HG02970 (cell line): Measurements from ENCODE around the gene OXSR1.
"Not testable (repeated sequence)": the region's sequence is repeated elsewhere in the genome, so short reads cannot be mapped to it uniquely, and the experiment has no call there.

Experiments
- ATAC-seq: cut with Tn5 transposase; IDR thresholded peaks from one replicate; pipeline ENCODE4 v1.9.1; 2021; ENCODE audit warnings: mild to moderate bottlenecking, moderate library complexity, moderate number of reproducible peaks; ENCODE audit not compliant: unreplicated experiment, low FRiP score

Gene OXSR1

DNA sequence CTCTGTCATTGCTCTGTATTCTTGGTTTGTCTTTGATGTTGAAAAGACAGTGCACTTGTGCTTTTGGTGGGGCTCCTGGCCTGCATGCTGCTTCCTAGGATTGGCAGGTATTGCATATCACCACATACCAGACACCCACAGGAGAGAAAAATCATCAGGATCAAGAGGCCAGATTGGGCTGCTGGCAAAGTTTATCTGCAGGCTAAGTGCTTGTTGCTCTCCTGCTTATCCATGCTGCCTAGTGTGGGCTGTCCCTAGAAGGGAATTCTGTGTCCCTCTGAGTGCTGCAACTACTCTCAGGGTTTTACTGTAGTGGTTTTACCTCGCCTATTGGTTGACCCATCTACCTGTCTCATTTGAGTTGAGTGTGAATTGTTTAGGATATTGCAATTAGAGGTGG lies 99.4 kb downstream of the OXSR1 start:
- no peak for ATAC-seq

DNA sequence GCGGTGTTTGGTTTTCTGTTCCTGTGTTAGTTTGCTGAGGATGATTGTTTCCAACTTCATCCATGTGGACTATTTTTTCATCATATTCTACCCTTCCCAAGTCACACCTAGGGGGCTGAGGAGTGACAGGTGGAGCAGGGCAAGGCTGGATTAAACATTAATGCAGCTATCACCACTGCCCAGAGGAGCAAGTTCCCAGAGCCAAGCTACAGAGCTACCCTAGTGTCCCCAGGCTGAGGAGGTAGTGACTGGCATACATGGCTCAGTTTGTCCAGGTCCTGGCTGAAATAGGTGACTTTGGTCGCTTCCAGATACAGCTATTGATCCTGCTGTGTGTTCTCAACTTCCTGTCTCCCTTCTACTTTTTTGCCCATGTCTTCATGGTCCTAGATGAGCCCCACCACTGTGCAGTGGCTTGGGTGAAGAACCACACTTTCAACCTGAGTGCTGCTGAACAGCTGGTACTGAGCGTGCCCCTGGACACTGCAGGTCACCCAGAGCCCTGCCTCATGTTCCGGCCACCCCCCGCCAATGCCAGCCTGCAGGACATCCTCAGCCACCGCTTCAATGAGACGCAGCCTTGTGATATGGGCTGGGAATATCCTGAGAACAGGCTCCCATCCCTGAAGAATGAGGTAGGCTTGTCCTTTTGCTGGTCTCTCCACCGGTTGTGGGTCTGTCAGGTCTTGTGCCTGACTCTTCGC lies 100.4 kb downstream of the OXSR1 start, which contains the start of gene SLC22A13:
Gene SLC22A13, plus strand, starts transcription at position 209 of the 704 bp plus-strand sequence. Its CDS starts 49 bp downstream, at position 258.
- no peak for ATAC-seq

DNA sequence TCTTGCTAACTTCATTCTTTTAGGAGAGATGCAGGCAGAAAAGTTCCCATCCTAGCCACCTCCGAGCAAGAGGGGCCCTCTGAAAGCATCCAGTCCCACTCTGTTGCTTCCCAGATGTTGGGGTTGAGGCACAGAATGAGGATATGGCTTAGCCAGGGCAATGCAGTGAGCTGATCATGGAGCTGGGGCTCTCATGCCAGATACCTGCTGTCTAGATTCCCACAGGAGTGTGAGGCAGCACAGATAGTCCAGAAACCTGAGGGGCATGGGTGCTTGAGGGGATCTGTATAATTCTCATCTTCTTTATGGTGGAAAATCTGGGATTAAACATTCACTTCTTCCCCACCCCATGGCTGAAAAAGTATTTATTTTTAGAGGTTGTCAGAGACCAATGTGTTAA lies 101.5 kb downstream of the OXSR1 start:
- ATAC-seq, result no peak

DNA sequence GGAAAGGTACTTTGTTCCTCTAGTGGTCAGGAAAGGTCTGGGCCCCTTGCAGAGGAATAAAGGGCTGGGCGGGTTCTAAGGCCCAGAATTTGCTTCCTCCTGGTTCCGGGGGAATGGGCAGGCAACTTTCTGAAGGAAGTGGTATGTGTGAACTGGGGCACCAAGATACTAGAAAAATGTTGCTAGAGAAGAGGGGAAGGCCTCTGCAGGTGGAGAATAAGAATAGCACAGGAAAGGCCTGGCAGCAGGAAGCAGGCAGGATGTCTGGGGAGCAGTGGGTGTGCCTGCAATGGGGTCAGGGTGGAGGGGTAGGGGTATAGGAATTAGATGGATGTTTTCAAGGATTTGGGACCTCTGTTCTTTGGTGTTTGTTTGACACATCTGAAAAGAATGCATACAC lies 102.3 kb downstream of the OXSR1 start:
- ATAC-seq, result no peak

- ATAC-seq, result no peak
These were observed 102.8 kb downstream of the OXSR1 start for GRCh38 chr3:38268087-38268486.

GRCh38 chr3:38268522-38268921 lies 103.2 kb downstream of the OXSR1 start:
- no peak for ATAC-seq

- no peak for ATAC-seq
These were observed 105.3 kb downstream of the OXSR1 start for GRCh38 chr3:38270606-38271005.

DNA sequence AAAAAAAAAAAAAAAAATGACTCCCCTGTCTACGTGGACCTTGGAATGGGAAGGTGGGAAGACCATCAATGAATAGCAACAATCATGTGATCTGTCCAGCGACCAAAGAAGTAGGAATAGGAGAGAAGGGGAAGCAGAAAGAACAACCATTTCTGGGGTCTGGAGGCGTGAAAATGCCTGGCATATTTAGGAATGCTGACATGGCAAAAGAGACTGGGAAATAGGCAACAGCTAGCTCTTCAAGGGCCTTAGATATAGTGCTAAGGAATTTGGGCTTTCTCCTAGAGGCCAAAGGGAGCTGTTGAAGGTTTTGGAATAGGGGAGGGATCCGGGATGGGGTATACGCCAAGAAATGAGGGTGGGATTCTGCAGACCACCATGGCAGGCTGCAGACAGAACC lies 106.2 kb downstream of the OXSR1 start:
- no peak for ATAC-seq

GRCh38 chr3:38274864-38275649 lies 109.7 kb downstream of the OXSR1 start:
- ATAC-seq, result no peak

- no peak for ATAC-seq
These were observed 110.3 kb downstream of the OXSR1 start for GRCh38 chr3:38275658-38276057.

DNA sequence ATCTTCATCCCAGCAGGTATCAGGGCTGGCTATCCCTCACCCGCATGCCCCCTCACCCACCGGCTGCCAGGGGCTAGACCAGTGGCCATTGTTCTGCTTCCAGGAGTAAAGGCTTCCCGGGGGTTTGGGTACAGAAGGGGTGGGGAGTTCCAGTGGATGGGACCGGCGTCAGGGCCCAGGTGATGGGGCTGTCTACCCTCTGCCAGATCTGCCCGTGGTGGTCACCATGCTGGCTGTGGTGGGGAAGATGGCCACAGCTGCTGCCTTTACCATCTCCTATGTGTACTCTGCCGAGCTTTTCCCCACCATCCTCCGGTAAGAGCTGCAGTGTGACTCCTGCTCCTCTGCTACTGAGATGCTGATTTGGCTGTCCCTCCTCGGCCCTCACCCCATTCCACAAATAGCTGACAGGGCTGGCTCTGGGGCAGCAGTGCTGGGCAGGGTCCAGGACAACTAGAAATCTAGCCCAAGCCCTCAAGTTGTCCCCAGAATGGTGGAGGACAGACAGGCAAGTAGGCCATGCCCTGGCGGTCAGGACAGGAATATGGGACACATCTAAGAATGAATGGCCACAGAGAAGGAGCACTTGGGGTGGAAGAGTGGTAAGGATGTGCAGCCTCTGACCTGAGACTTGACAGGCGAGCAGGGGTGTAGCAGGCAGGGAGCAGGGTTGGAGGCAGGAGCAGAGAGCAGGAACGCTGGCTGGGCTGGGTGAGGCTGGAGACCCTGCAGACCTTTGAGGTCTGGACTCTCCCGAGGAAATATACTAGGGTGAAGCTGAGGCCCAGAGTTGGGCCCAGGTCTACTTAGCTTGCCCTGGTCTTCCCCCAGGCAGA lies 111.0 kb downstream of the OXSR1 start:
- no peak for ATAC-seq

- ATAC-seq, result no peak
These were observed 111.7 kb downstream of the OXSR1 start for GRCh38 chr3:38276917-38277630.

DNA sequence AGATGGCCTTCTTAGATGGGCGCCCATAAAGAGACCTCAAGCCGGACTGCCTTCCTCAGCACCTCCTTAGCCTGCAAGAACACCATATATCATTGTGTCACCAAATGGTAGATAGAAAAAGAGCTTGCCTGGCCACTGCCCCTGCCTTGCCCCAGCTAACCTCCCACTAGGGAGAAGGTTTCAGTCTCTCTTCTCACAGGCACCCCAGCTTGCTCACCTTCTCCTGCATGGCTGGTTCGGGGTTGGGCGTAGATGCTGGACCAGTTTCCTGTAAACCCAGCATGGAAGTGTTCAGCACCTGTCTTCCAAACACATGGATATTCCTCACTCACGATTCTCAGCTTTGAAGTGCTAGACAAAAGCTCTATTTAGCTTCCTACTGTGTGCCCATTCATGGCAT lies 113.5 kb downstream of the OXSR1 start:
- no peak for ATAC-seq

DNA sequence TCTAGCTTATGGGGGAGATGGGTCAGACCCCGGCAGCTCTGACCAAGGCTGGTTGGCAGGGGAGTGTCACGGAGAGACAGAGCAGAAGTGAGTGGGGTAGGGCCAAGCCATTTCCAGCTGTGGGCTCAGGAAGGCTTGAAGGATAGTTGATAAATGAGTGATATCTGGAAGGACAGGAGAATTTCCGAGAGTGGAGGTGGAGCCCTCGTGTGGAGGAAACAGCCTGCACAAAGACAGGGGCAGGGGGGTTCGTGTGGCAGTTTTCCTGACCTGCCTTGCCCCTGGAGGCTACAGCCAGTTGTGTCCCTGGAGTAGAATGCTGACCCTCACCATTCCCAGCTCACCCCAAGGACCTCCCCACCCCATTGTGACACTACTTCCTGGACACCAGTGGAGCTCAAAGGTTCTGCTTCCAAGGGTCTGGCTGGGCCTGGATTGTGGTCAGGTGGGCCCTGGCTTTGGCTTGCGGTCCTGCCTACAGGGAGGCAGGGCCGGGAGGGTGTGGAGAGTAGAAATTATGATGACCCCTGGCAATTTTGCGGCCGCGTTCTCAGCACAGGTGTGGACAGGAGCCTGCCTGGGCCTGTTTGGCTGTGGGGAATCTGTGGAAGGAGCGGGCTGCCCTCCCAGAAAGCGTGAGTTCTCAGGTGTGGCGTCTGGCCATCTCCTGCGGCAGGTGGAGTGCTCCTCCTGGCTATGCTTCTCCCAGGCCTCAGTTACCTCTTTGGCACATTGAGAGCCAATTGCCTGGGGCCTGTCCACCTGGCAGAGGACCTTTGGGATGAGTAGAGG lies 116.8 kb downstream of the OXSR1 start, which contains the start of gene SLC22A14:
Gene SLC22A14, plus strand, starts transcription at position 400 of the 792 bp plus-strand sequence. CDS start 23,733 bp downstream, outside the sequence.
- ATAC-seq, result no peak

GRCh38 chr3:38283810-38284755 lies 118.7 kb downstream of the OXSR1 start:
- no peak for ATAC-seq

DNA sequence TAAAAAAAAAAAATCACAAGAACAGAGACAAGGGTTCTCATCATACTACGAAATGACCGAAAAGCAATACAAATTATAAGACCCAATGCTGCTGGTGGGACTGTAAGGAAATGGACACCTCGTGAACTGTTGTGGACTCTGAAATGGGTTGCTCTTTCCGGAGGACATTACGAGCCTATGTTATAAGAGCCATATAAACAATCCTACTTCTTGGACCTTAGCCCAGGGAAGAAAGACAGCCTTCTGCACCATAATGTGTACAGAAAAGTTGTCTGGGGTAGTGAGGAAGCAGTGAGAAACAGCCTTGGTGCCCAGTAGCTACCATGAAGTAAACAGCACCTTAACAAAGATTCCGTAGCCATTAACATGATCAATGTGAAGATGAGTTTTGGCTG lies 119.4 kb downstream of the OXSR1 start:
- no peak for ATAC-seq

DNA sequence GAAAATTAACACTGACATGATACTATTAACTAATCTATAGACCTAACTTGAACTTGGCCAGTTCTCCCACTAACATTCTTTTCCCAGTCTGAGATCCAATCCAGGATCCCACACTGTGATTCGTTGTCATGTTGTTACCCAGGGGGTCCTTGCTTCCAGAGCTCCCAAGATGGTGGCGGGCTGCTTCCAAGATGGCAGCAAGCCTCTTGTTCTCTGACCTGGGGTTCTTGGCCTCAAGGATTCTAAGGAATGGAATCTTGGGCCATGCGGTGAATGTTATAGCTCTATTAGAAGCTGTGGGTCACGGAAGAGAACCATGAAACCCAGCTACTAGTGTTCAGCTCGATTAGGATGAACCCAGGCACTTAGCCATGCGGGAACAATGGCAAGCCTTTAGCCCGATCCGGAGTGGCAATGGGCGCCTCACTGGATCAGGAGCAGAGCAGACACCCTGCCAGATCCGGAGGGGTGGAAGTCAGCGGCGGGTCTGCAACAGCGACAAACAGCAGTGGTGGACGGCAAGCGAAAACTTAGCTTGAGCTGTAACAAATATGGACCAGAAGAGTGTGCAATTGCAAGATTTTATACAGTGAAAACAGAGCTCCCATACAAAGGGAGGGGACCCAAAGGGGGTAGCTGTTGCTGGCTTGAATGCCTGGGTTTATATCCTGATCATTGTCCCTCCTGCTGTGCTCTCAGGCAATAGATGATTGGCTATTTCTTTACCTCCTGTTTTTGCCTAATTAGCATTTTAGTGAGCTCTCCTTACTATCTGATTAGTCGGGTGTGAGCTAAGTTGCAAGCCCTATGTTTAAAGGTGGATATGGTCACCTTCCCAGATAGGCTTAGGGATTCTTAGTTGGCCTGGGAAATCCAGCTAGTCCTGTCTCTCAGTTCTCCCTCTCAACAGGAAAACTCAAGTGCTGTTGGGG lies 124.2 kb downstream of the OXSR1 start:
- ATAC-seq, result not testable (repeated sequence)
